Upper lobe of left lung (tissue), 6 donors: ENCODE measurements around the gene SLC35C1. TPM values are rescaled to one million over a fixed set of nuclear protein-coding genes. Genes with fewer than 3 reads are reported as not detected.
A peak's percentile ranks its signal among the peaks of the same experiment; 100 is the strongest.

Source experiments
- ATAC-seq, 2 donors: fragments of 200-7000 bp; cut with Tn5 transposase; one replicate each; pipeline ENCODE4 v1.9.1; 2022; ENCODE audit warnings: mild to moderate bottlenecking in 2 of 2, moderate library complexity in 2 of 2; ENCODE audit not compliant: low FRiP score in 2 of 2
- DNase-seq, 2 donors: peaks; one replicate each; pipeline ENCODE4 v3.0.0-alpha.2; 2019 to 2020
- H3K27ac ChIP-seq, 4 donors: fragments of 200-600 bp; sonication (generic); one replicate each; pipeline ENCODE4 v1.5.1; 2016 to 2019
- H3K27me3 ChIP-seq, 4 donors: fragments of 200-600 bp; sonication (generic); one replicate each; pipeline ENCODE4 v1.5.1; 2017 to 2019
- H3K36me3 ChIP-seq, 4 donors: fragments of 200-600 bp; sonication (generic); one replicate each; pipeline ENCODE4 v1.5.1; 2016 to 2019
- H3K4me1 ChIP-seq, 4 donors: fragments of 200-600 bp; sonication (generic); one replicate each; pipeline ENCODE4 v1.5.1; 2018 to 2019
- H3K4me3 ChIP-seq, 4 donors: fragments of 200-600 bp; sonication (generic); one replicate each; pipeline ENCODE4 v1.5.1; 2017 to 2019; ENCODE audit warnings: mild to moderate bottlenecking in 2 of 4, moderate library complexity in 1 of 4
- H3K9me3 ChIP-seq, 4 donors: fragments of 200-600 bp; sonication (generic); one replicate each; pipeline ENCODE4 v1.5.1; 2018 to 2019
- EP300 ChIP-seq, 4 donors: sonication (generic); formaldehyde crosslinking; IDR thresholded peaks; one replicate each; pipeline ENCODE4 v1.5.1; 2017; ENCODE audit warnings: antibody characterized with exemption in 4 of 4, control low read depth in 2 of 4
- POLR2A ChIP-seq, 4 donors: fragments of 450-650 bp; IDR thresholded peaks; one replicate each; pipeline ENCODE4 v1.5.1; 2016 to 2017; ENCODE audit warnings: antibody characterized with exemption in 4 of 4, mild to moderate bottlenecking in 2 of 4
- POLR2AphosphoS5 ChIP-seq, 2 donors: sonication (generic); formaldehyde crosslinking; IDR thresholded peaks; one replicate each; pipeline ENCODE4 v1.5.1; 2017; ENCODE audit warnings: antibody characterized with exemption in 2 of 2
- WGBS, 2 donors: methylation state at CpG; one replicate each; pipeline ENCODE4 v1.1.5; 2017 to 2018; 5-methylcytosine and 5-hydroxymethylcytosine counted together
- total RNA-seq, 6 donors: library from RNA; depleted of rRNA in 4 of 6; stranded (reverse); fragments of >200 nt in 4 of 6; gene quantifications; one replicate each; pipeline versions ENCODE4 v1.1.0 to v1.2.1, GENCODE V29; 2016 to 2021
- TF ChIP-seq, protein P1 (sequence below), 6 experiments: fragments of 450-650 bp in 4 of 6; fragments of 200-600 bp in 2 of 6; sonication (generic) in 2 of 6; IDR thresholded peaks; one replicate each; pipeline ENCODE4 v1.5.1; 2016 to 2019; ENCODE audit warnings: antibody characterized with exemption in 6 of 6
- donor health status: DM: no; HTN: no; CAD: no; lungs with moderate emphysema.
- donor health status: DM: no; HTN: yes; CAD: no; lungs with severe emphysema.

Gene SLC35C1
- total RNA-seq, 6 donors from 2014 or later: 18.3 to 50.9 (median 24.0) TPM

DNA sequence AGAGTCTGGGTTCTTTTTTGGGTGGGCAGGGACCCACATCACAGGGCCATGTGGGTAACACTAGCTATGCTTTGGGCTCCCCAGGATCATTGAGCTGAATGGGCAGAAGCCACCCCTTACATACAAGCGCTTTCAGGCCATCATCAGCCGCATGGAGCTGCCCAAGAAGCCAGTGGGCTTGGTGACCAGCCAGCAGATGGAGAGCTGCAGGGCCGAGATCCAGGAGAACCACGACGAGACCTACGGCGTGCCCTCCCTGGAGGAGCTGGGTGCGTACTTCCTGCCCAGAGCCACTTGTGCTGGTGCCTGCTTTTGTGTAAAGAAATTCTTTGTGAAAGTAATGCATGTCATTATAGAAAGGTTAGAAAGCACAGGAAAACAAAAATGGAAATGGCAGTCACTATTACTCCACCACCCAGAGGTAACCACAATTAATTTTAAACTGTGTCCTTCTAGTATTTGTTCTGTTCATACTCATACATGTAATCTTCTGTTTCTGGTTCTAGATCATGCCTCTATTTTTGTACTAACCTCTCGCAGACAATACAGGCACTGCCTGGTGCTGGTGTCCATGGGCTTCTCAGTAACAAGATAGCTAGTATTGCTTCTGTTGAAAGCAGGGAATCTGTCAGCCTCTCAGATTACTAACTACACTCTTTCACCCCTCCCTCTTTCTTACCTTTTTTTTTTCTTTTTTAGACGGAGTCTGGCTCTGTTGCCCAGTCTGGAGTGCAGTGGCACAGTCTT lies 56.0 kb downstream of the SLC35C1 start:
- no peak for TF ChIP-seq POLR2A (IDR thresholded peaks at IDR 0.05)
- TF ChIP-seq, protein P1, sequence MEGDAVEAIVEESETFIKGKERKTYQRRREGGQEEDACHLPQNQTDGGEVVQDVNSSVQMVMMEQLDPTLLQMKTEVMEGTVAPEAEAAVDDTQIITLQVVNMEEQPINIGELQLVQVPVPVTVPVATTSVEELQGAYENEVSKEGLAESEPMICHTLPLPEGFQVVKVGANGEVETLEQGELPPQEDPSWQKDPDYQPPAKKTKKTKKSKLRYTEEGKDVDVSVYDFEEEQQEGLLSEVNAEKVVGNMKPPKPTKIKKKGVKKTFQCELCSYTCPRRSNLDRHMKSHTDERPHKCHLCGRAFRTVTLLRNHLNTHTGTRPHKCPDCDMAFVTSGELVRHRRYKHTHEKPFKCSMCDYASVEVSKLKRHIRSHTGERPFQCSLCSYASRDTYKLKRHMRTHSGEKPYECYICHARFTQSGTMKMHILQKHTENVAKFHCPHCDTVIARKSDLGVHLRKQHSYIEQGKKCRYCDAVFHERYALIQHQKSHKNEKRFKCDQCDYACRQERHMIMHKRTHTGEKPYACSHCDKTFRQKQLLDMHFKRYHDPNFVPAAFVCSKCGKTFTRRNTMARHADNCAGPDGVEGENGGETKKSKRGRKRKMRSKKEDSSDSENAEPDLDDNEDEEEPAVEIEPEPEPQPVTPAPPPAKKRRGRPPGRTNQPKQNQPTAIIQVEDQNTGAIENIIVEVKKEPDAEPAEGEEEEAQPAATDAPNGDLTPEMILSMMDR (IDR thresholded peaks at IDR 0.05): no peak
- no peak for TF ChIP-seq EP300 (IDR thresholded peaks at IDR 0.05)
- TF ChIP-seq POLR2AphosphoS5 (IDR thresholded peaks at IDR 0.05): no peak
- H3K27ac ChIP-seq: peak overlapping the region; percentile 77 to 85 (median 79)
- DNase-seq (peak in 1 of 2 donors; percentile 62), ATAC-seq (no peak)
- WGBS, 2 donors: 76 to 81% methylated on average over 4 to 10 of the region's 10 CpGs
- H3K9me3 ChIP-seq: no peaks in the 10 kb centered on the region
- peaks cover 37 to 49% (median 46%) of the 10 kb centered on the region in 4 donors for H3K4me1 ChIP-seq
- H3K36me3 ChIP-seq: peaks cover 40 to 84% (median 61%) of the 10 kb centered on the region in 4 donors
- H3K4me3 ChIP-seq: no peak overlapping the region
- H3K27me3 ChIP-seq: no peaks in the 10 kb centered on the region

Other genes starting within 250 kb of the SLC35C1 start
- 1 to 10 TPM; 1.6 to 7.4 (median 2.6) TPM for gene CHST1, start 139.5 kb upstream of the SLC35C1 start, total RNA-seq
- gene CRY2, start 42.3 kb downstream of the SLC35C1 start, total RNA-seq: 100 to 1,000 TPM in 1 of 6 donors, 10 to 100 TPM in 5; 51.1 to 103 (median 63.2) TPM
- gene MAPK8IP1, start 80.5 kb downstream of the SLC35C1 start, total RNA-seq: 10 to 100 TPM in 1 of 6 donors, 1 to 10 TPM in 5; 2.1 to 16.0 (median 8.7) TPM
- gene FREY1, start 102.1 kb downstream of the SLC35C1 start, total RNA-seq: 1 to 10 TPM in 3 of 6 donors, under 1 TPM in 1, not detected in 2; 0.60 to 3.2 (median 1.7) TPM
- gene PEX16, start 112.7 kb downstream of the SLC35C1 start, total RNA-seq: 10 to 100 TPM; 22.9 to 43.0 (median 32.6) TPM
- 10 to 100 TPM in 1 of 6 donors, 1 to 10 TPM in 5; 4.3 to 10.6 (median 7.1) TPM for gene LARGE2, start 117.5 kb downstream of the SLC35C1 start, total RNA-seq